GM18498 (cell line): ENCODE results near the gene ACSS1.

ENCODE experiments used
- ATAC-seq: cut with Tn5 transposase; IDR thresholded peaks from one replicate; pipeline ENCODE4 v1.9.1; 2021; ENCODE audit warnings: mild to moderate bottlenecking, moderate library complexity; ENCODE audit not compliant: unreplicated experiment

The ACSS1 gene

GRCh38 chr20:24996449-24997377, 61.2 kb downstream of the ACSS1 start:
- no peak for ATAC-seq

GRCh38 chr20:24995741-24996448, 62.0 kb downstream of the ACSS1 start:
- ATAC-seq, result no peak

GRCh38 chr20:24994470-24995368, 63.2 kb downstream of the ACSS1 start:
- ATAC-seq, result no peak

DNA sequence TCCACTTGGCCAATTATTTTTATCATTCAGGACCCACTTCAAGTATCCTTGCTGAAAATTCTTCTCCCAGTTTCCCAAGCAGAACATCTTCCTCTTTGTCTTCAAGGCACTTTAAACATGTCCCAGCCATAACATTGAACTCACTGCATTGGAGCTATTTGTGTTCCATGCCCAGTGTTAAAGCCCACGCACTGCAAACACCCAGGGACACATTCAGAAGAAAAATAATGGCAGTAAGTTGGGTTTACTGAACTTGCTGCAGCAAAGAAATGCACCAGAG, 63.8 kb downstream of the ACSS1 start:
- no peak for ATAC-seq

GRCh38 chr20:24993337-24994185, 64.4 kb downstream of the ACSS1 start:
- ATAC-seq, result no peak

GRCh38 chr20:24992487-24993205, 65.3 kb downstream of the ACSS1 start, which contains the start of gene APMAP:
Gene APMAP, minus strand, starts transcription at chr20:24992751. Its CDS starts 63 bp downstream, at chr20:24992688.
- peak; percentile 98 for ATAC-seq

DNA sequence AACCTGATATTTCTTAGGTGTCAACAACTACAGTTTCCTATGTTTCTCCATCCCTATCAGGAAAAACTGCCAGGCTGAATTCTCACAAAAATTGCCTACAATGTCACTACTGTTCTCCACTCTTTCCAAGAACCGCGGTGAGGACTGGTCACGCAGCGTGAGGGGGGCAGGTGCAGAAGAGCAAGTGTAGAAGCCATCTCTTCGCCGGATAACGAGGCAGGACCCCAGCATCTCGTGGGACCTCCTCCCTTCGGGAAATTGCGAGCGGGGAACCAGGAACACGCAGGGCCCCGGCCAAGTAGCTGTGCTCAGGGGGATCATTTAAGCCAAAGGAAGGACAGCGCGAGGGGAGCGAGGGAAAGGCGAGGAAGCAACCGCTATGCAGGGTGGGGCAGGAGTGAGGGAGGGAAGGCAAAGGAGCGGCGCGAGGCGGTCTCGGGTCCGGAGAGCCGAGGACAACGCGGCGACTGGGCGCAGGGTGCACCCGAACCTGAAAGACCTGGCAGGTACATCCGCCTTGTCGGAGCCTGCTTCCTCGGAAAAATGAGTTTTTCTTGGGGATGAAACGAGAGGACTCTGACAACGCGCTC, 65.9 kb downstream of the ACSS1 start:
- ATAC-seq, result peak; percentile 28

DNA sequence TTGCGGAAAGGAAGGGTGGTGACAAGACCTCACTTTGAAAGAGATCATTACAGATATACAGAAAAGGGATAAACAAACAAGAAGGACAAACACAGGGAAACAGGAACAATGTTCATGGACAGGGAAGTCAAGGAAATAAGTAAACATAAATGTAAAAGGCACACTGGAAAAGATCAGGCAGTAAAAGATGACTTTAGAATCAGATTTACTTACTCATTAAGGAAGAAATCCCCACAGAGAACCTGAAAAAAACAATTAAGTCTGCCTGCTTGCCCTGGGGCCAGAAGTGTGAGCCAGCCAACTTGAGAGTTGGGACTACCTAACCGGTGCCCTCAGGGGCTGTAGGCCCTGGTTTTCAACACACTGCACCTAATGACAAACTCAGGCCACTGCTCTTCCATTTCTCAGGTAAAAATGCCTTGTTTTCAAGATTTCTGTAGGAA, 67.1 kb downstream of the ACSS1 start:
- ATAC-seq, result no peak

DNA sequence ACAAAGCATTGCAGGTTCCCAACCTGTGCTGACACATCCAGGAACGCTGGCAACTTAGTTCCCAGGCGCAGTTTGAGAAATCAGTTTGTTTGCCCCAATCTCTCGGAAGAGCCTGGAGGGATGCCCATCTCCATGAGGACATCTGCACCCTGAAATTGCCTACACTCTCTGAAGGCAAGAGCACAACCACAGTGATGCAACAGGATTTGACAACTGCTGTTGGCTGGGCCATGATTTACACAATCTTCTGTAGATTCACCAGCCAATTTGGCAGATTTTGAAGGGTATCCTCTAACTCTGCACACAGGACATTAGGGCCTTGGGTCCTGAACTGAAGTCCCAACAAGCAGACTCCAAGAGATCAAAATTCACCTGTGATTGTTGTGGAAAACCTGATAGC, 68.8 kb downstream of the ACSS1 start:
- ATAC-seq, result no peak

- no peak for ATAC-seq
Measured at GRCh38 chr20:24987873-24988835, 69.8 kb downstream of the ACSS1 start.

GRCh38 chr20:24987244-24987643, 70.7 kb downstream of the ACSS1 start:
- no peak for ATAC-seq

- no peak for ATAC-seq
Measured at GRCh38 chr20:24986436-24987015, 71.4 kb downstream of the ACSS1 start.

- no peak for ATAC-seq
Measured at GRCh38 chr20:24985802-24986201, 72.1 kb downstream of the ACSS1 start.

DNA sequence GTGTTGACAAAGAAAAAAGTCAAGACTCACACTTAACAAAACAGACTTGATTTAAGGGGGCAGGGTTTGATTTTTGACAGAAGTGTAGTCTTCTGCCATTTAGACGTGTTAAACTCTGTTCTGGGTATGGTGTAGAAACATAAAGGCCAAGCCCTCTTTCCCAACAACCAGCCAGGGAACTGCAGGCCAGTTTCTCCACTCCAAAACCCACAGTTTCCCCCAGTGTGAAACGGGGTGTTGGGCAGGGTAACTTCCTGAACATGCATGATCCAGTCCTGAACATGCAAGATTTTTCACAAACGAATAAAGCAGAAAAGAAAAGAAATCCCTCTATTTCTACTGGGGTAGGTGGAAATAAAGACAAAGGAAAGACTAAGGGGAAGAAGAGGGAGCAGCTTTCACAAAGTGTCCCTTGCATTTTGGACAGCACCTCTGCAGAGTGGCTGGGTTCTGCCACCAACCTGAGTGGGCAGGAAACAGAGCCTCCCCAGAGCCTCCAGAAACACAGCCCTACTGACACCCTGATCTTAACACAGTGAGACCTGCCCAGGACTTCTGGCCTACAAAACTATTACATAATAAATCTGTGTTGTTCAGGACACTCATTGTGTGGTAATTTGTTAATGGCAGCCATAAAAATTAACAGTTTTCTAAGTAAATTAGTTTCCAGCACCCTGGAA, 72.8 kb downstream of the ACSS1 start:
- no peak for ATAC-seq

DNA sequence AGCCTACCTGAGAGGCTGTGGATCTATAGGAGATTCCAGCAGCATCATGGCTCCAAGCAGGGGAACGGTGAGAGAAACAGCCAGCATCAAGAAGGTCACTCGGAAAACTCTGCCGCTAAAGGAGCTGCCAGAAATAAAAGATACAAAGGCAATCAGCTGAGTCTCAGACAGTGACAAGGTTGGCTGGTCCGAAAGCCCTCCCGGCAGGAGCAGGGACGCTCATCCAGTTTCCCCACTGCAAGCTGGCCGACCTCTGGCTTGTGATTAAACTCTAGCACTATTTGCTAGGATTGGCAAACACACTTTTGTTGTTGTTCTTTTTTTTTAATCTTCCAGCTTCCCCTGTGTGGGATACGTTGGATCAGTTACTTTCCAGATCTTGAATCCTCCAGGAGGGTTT, 74.0 kb downstream of the ACSS1 start:
- no peak for ATAC-seq

DNA sequence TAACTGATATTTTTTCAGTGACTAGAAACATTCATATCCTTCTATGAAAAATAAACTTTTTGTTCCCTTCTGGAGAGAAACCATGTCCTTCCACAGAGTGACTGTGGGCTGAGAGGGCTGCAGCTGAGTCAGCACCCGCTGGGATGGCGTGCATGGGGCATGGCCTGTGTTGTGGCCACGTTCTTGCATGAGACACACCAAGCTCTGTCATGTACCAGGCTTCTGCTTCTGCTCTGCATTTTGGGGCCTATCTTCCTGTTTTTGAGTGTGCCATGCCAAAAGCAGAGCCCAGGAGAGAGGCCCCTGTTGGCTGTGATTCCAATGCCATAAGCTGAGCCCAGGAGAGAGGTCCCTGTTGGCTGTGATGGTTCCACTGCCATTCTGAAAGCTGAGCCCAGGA, 76.1 kb downstream of the ACSS1 start:
- no peak for ATAC-seq

GRCh38 chr20:24981282-24981681, 76.7 kb downstream of the ACSS1 start:
- no peak for ATAC-seq
